Gastrocnemius medialis (tissue), 4 donors: ENCODE measurements around the gene PLD3.

ENCODE experiments used
- CTCF ChIP-seq, 5 experiments: fragments of 450-650 bp in 3 of 5; fragments of 200-600 bp in 2 of 5; sonication (generic) in 2 of 5; IDR thresholded peaks in 4 of 5; conservative IDR thresholded peaks in 1 of 5; 1 replicate in 4 of 5; 2 replicates in 1 of 5; pipeline ENCODE4 v1.5.1; 2016 to 2019; ENCODE audit warnings: antibody characterized with exemption in 5 of 5, mild to moderate bottlenecking in 3 of 5, moderate library complexity in 3 of 5
- POLR2A ChIP-seq, 2 donors: fragments of 450-650 bp; IDR thresholded peaks; one replicate each; pipeline ENCODE4 v1.6.1; 2017; ENCODE audit warnings: antibody characterized with exemption in 2 of 2, mild to moderate bottlenecking in 2 of 2, moderate library complexity in 2 of 2

GRCh38 chr19:40416918-40417642 is 68.6 kb downstream of the PLD3 start:
- TF ChIP-seq POLR2A (IDR thresholded peaks at IDR 0.05) (peak; percentile 35 to 61), CTCF (IDR thresholded peaks at IDR 0.05 in 4 of 5, conservative IDR thresholded peaks at IDR 0.05 in 1 of 5) (no peak)
